ENCODE data around the gene MB.

The MB gene

DNA sequence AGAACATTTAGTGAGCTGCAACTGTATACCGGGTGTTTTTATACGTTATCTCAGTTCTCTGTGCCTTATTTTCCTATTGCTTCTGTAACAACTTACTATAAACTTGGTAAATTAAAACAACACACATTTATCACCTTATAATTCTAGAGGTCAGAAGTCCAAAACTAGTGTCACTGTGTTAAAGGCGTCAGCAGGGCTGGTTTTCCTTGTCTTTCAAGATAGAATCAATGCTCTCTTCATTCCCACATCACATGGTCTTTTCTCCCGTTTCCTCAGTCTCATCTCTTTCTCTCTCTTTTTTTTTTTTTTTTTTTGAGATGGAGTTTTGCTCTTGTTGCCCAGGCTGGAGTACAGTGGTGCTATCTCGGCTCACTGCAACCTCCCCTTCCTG is 36.1 kb downstream of the MB start:
- no peak for DNase-seq (ENCODE audit: extremely low read depth, insufficient read length)
- Histone ChIP-seq H3K27me3 (replicated peaks; ENCODE audit: control insufficient read depth, insufficient read depth, low read length) (no peaks in the 10 kb centered on the region), H3K4me3 (replicated peaks; ENCODE audit: low read depth, low read length) (no peak overlapping the region), H3K36me3 (ENCODE audit: control insufficient read depth, insufficient read depth, low read length) (no peaks in the 10 kb centered on the region)
- TF ChIP-seq, protein P1, sequence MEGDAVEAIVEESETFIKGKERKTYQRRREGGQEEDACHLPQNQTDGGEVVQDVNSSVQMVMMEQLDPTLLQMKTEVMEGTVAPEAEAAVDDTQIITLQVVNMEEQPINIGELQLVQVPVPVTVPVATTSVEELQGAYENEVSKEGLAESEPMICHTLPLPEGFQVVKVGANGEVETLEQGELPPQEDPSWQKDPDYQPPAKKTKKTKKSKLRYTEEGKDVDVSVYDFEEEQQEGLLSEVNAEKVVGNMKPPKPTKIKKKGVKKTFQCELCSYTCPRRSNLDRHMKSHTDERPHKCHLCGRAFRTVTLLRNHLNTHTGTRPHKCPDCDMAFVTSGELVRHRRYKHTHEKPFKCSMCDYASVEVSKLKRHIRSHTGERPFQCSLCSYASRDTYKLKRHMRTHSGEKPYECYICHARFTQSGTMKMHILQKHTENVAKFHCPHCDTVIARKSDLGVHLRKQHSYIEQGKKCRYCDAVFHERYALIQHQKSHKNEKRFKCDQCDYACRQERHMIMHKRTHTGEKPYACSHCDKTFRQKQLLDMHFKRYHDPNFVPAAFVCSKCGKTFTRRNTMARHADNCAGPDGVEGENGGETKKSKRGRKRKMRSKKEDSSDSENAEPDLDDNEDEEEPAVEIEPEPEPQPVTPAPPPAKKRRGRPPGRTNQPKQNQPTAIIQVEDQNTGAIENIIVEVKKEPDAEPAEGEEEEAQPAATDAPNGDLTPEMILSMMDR (IDR thresholded peaks at IDR 0.05; ENCODE audit: insufficient read depth, low read length, poor library complexity, severe bottlenecking), result no peak

DNA sequence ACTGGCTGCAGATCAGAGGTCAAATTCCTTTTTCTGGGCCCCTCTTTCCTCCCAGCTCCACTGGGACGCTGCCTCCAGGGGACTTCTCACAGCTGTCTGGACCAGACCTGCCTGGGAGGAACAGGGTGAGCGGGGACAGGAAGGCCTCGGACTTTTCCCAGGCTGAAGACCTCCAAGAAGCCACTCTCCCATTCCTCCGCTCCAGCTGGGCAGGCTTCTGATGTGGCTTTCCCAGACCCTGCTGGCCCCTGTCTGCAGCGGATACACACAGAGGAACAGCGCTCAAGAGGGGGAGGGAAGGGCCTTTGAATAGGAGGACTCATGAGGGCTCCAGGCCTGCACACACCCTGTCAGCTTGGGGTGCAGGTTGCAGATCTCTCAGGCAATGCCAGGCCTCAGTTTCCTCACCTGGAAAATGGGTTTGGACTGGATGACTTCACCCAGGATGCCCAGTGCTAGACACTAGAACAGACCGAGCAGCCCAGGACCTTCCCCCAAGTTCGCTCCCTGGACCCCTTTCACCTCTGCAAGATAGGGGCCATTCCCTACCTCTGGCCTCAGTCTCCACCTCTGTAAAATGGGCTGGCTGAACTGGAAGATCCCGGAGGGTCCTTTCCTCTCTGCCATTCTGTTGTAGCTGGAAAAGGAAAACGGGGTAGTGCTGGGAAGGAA is 36.6 kb downstream of the MB start:
- no peaks in the 10 kb centered on the region for H3K27me3 ChIP-seq (replicated peaks; ENCODE audit: control insufficient read depth, insufficient read depth, low read length)
- H3K36me3 ChIP-seq (ENCODE audit: control insufficient read depth, insufficient read depth, low read length), result no peaks in the 10 kb centered on the region
- no peak for DNase-seq (ENCODE audit: extremely low read depth, insufficient read length)
- no peak overlapping the region for H3K4me3 ChIP-seq (replicated peaks; ENCODE audit: low read depth, low read length)
- TF ChIP-seq, protein P1 (IDR thresholded peaks at IDR 0.05; ENCODE audit: insufficient read depth, low read length, poor library complexity, severe bottlenecking), result no peak

DNA sequence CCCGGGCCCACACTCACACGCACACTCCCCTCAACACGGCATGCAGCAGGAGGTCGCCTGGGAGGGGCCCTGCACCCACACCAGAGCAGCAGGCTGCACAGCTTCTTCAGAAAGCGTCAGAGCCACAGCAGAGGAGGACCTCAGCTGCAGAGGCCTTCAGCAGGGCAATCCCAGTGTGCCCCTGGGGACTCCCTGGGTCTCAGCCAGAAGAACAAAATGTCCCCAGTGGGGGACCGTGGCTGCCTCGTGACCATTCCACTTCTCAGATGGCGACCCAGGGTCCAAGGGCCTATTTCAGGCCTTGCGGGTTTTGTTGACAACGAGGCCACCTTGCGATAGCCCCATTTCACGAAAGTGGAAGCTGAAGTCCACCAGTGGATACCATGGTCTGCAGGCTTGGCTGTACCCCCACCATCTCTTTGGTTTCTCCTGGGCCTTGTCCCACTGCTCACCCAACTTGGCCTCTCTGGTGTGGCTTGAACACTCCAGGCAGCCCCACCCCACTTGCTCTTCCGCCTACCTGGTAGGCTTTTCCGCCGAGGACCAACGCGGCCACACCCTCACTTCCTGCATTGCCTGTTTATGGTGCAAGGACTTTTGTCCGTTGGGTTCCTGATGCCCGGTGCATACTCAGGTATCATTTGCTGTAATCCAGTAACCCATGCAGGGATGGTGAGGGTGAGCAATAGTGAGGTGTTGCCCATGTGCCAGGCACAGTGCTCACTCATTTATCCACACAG is 38.1 kb downstream of the MB start:
- TF ChIP-seq, protein P1 (IDR thresholded peaks at IDR 0.05; ENCODE audit: insufficient read depth, low read length, poor library complexity, severe bottlenecking), result no peak
- Histone ChIP-seq H3K4me3 (replicated peaks; ENCODE audit: low read depth, low read length) (no peak overlapping the region), H3K27me3 (replicated peaks; ENCODE audit: control insufficient read depth, insufficient read depth, low read length) (no peaks in the 10 kb centered on the region; the same call in 1 of the 2 replicates), H3K36me3 (ENCODE audit: control insufficient read depth, insufficient read depth, low read length) (no peaks in the 10 kb centered on the region)
- no peak for DNase-seq (ENCODE audit: extremely low read depth, insufficient read length)

DNA sequence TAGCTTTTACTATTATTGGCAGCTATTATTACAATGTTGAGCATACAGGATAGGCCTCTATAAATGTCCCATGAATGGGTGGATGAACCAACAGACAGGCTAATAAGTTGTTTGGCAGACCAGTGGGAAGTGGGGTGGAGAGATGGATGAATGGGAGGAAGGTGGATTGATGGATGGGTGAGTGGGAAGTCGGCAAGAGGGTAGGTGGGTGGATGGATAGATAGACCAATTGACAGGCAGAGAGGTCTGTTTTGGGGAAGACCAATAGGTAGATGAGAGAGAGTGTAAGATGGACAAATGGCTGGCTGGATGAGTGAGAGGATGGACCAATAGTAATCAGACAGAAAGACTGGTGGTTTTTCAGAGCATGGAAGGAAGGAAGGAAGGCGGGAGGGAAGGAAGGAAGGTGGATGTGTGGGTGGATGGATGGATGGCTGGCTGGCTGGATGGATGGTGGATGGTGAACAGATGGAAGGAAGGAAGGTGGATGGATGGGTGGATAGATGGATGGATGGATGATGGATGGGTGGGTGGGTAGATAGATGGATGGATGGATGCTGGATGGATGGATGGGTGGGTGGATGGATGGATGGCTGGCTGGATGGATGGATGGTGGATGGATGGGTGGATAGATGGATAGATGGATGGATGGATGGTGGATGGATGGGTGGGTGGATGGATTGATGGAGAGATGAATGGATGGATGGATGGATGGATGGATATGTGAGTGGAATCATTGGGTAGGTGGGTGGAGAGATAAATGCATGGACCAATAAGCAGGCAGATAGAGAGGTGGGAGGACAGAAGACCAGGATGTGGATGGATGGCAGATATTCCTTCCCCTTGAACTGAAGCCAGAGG is 39.1 kb downstream of the MB start:
- no peaks in the 10 kb centered on the region; the same call in 1 of the 2 replicates for H3K27me3 ChIP-seq (replicated peaks; ENCODE audit: control insufficient read depth, insufficient read depth, low read length)
- no peak for DNase-seq (ENCODE audit: extremely low read depth, insufficient read length)
- H3K36me3 ChIP-seq (ENCODE audit: control insufficient read depth, insufficient read depth, low read length), result no peaks in the 10 kb centered on the region
- TF ChIP-seq, protein P1 (IDR thresholded peaks at IDR 0.05; ENCODE audit: insufficient read depth, low read length, poor library complexity, severe bottlenecking), result no peak
- no peak overlapping the region for H3K4me3 ChIP-seq (replicated peaks; ENCODE audit: low read depth, low read length)

DNA sequence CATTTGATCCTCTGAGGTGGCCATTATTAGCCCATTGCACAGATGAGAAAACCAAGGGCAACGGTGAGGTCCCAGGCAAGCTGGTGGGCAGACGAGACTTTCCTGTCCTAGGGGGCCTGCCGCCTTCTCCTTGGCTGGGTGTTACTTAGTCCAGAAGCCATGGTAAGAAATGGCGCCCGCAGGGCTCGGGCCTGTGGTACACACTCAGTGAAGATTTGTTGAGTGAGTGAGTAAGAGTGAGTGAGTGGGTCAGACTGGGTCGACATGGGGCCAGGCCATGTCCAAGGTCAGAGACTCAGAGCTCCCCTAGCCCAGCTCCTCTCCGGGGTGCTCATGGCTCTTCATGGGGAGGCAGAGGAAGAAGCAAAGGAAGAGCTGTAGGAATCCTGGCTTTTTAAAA is 40.5 kb downstream of the MB start:
- TF ChIP-seq, protein P1 (IDR thresholded peaks at IDR 0.05; ENCODE audit: insufficient read depth, low read length, poor library complexity, severe bottlenecking), result no peak
- no peak for DNase-seq (ENCODE audit: extremely low read depth, insufficient read length)
- H3K27me3 ChIP-seq (replicated peaks; ENCODE audit: control insufficient read depth, insufficient read depth, low read length), result no peaks in the 10 kb centered on the region; the same call in 1 of the 2 replicates
- H3K4me3 ChIP-seq (replicated peaks; ENCODE audit: low read depth, low read length), result no peak overlapping the region
- H3K36me3 ChIP-seq (ENCODE audit: control insufficient read depth, insufficient read depth, low read length), result no peaks in the 10 kb centered on the region
